Nephron progenitor cell (in vitro differentiated cells): ENCODE results near the gene NOL7.

ENCODE experiments used
- DNase-seq: peaks from one replicate; pipeline ENCODE4 v3.0.0; 2021
- H3K27ac Mint-ChIP-seq: 2 replicates; pipeline ENCODE4 v1.8.0; 2021; ENCODE audit warnings: mild to moderate bottlenecking, moderate library complexity, mixed read lengths
- H3K27me3 Mint-ChIP-seq: 2 replicates; pipeline ENCODE4 v1.8.0; 2021; ENCODE audit warnings: mild to moderate bottlenecking, low read depth, mixed read lengths; ENCODE audit not compliant: poor library complexity
- H3K36me3 Mint-ChIP-seq: 2 replicates; pipeline ENCODE4 v1.8.0; 2021; ENCODE audit warnings: low read depth, mixed read lengths
- H3K4me1 Mint-ChIP-seq: 2 replicates; pipeline ENCODE4 v1.8.0; 2021; ENCODE audit warnings: mixed read lengths
- H3K4me3 Mint-ChIP-seq: 2 replicates; pipeline ENCODE4 v1.8.0; 2021; ENCODE audit warnings: mild to moderate bottlenecking, moderate library complexity, mixed read lengths
- H3K9me3 Mint-ChIP-seq: 2 replicates; pipeline ENCODE4 v1.8.0; 2021; ENCODE audit warnings: mild to moderate bottlenecking, moderate library complexity, mixed read lengths
- TF ChIP-seq, protein P1 (sequence below): fragments of 200-600 bp; sonication (generic); IDR thresholded peaks from 2 replicates; pipeline ENCODE4 v1.5.0; 2021; ENCODE audit warnings: antibody characterized with exemption

NOL7 gene

DNA sequence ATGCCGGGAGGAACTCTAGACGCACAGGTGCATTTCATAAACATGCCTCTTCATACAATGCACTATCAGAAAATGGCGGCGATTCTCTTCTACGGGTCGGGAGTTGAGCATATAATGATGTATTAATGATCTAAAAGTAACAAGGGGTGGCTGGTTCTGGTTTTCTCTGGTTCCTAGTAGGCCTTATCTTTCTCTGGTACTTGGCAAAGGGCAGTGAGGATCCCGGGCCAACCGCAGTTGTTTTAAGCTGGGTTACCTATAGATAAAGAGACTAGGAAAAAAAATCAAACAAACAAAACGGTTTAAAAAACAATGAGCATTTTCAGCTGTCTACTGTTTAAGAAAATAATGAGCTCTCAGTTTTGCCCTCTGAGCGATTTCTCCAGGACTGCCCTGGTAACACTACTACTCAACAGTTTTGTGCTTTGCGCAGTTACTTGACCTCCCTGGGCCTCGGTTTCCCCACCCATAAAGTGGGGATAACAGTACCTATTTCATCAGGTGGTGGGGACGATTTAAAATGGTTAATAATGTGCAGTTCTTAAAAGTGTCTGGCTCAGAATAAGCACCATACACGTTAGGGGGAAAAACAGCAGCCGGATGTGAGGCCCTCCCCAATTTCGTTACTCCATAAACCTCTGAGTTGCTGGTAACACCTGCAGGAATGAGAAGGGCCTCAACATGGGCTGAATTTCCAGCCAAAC lies 42.0 kb upstream of the NOL7 start:
- peaks cover 35% of the 10 kb centered on the region for H3K4me1 Mint-ChIP-seq
- peak overlapping the region; percentile 93 for H3K4me3 Mint-ChIP-seq
- DNase-seq = no peak
- peaks cover 22% of the 10 kb centered on the region for H3K9me3 Mint-ChIP-seq
- TF ChIP-seq, protein P1, sequence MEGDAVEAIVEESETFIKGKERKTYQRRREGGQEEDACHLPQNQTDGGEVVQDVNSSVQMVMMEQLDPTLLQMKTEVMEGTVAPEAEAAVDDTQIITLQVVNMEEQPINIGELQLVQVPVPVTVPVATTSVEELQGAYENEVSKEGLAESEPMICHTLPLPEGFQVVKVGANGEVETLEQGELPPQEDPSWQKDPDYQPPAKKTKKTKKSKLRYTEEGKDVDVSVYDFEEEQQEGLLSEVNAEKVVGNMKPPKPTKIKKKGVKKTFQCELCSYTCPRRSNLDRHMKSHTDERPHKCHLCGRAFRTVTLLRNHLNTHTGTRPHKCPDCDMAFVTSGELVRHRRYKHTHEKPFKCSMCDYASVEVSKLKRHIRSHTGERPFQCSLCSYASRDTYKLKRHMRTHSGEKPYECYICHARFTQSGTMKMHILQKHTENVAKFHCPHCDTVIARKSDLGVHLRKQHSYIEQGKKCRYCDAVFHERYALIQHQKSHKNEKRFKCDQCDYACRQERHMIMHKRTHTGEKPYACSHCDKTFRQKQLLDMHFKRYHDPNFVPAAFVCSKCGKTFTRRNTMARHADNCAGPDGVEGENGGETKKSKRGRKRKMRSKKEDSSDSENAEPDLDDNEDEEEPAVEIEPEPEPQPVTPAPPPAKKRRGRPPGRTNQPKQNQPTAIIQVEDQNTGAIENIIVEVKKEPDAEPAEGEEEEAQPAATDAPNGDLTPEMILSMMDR = no peak
- H3K27me3 Mint-ChIP-seq = peaks cover 8% of the 10 kb centered on the region
- H3K27ac Mint-ChIP-seq = peak overlapping the region; percentile 92
- H3K36me3 Mint-ChIP-seq = peaks cover 21% of the 10 kb centered on the region

DNA sequence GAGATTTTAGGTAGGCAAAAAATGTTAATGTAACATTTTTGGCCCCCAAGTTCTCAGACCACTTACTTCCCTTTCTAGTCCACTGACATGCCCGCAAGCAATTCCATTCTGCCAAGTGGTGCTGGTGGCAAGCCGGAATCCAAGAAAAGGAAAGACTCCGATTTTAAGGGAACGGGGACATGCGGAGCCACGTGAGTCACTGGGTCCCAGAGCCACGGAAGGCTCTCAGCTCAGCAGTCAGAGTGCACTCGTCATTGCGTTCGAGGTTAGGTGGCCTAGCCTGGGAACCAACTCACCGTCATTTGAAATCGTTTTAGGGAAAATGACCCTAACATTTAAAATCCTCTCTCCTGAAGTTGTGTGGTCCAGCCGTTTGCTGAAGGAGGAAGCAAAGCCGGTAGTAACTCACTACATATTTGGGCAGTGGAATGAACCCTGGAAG lies 41.4 kb upstream of the NOL7 start:
- H3K36me3 Mint-ChIP-seq = peaks cover 22% of the 10 kb centered on the region
- H3K4me1 Mint-ChIP-seq = peaks cover 35% of the 10 kb centered on the region
- peaks cover 8% of the 10 kb centered on the region for H3K27me3 Mint-ChIP-seq
- DNase-seq = peak; percentile 20
- H3K4me3 Mint-ChIP-seq = peak overlapping the region; percentile 93
- TF ChIP-seq, protein P1 = no peak
- H3K9me3 Mint-ChIP-seq = peaks cover 24% of the 10 kb centered on the region
- peak overlapping the region; percentile 92 for H3K27ac Mint-ChIP-seq

DNA sequence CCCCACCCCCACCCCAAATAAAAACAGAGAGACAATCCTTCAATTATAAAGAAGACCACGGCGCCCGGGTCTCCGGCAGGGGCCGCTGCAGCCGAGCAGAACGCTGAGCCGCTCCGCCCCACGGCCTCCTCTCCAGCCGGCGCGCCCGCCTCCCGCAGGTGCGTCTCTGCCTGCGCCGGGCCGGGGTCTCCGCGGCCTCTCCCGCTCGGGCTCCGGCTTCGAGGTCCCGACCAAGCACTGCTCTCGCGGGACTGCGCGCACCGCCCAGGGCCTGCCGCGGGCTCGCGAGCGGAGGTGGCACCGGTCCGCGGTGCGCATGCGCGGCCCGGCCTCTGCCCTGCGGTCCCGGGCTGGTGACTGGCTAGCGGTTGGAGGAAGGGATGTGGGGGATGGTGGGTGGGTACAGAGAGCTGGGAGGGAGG lies 41.0 kb upstream of the NOL7 start:
- Mint-ChIP-seq H3K4me1 (peaks cover 35% of the 10 kb centered on the region), H3K36me3 (peaks cover 22% of the 10 kb centered on the region), H3K4me3 (peak overlapping the region; percentile 93), H3K27me3 (peaks cover 8% of the 10 kb centered on the region), H3K9me3 (peaks cover 24% of the 10 kb centered on the region), H3K27ac (peak overlapping the region; percentile 100)
- peak; percentile 92 for DNase-seq
- TF ChIP-seq, protein P1 = peak; percentile 46

DNA sequence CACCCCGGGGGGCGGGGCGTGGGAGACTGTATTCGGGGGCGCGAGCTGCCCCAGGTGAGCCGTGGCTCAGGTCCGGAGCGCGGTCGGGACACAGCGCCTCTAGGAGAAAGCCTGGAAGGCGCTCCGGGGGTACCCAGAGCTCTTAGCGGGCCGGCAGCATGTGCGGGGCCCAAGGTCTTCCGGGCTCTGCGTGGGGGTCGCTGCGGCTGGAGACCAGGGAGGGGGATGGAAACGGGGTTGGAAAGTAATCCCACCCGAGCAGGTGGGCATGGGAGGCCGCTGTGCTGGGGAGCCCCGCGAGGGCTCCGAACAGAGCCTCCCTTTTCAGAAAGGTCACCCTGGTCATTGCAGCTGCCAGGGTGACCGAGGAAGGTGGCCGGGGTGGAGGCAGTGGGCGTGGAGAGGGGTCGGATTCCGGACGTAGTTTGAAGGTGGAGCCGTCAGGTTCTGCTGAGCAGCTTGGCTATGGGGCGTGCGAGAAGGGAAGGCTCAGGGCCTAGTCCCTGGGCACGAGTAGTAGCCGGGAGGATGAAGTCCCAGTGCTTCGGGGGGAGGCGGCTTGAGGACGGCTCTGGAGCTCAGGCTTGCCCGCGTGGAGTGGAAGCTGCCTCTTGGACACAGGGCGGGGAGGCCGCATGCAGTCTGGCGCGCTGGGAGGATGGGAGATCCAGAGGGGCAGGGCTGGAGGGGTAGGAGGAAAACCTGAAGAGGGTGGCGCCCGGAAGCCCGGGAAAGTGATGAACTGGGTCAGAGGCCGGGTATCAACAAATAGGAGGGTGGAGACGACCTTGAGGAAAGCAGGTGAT lies 40.4 kb upstream of the NOL7 start, which contains the start of gene SIRT5:
TSS of gene SIRT5 (plus strand) at position 31 of the 806 bp plus-strand sequence. CDS start 9,510 bp downstream, outside the sequence.
- peak; percentile 80 for DNase-seq
- TF ChIP-seq, protein P1 = no peak
- peaks cover 35% of the 10 kb centered on the region for H3K4me1 Mint-ChIP-seq
- peaks cover 24% of the 10 kb centered on the region for H3K36me3 Mint-ChIP-seq
- peak within 1 kb of the TSS; percentile 93 for H3K4me3 Mint-ChIP-seq
- peaks cover 24% of the 10 kb centered on the region for H3K9me3 Mint-ChIP-seq
- H3K27ac Mint-ChIP-seq = peak within 1 kb of the TSS; percentile 100
- peaks cover 8% of the 10 kb centered on the region for H3K27me3 Mint-ChIP-seq

DNA sequence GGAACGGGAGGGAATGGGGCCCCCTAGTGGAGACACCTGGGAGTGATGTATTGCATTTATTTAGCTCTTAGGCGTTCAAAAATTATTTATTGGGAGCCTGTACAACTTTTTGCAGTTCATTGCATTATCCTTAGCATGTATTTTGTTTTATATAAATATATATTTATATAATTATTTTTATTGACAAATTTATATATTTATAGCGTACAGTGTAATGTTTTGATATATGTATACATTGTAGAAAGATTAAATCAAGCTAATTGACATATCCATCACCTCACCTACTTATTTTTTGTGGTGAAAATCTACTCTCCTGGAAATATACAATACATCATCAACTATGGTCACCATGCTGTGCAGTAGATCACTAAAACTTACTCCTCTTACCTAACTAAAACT lies 39.8 kb upstream of the NOL7 start:
- Mint-ChIP-seq H3K4me3 (peak overlapping the region; percentile 93), H3K36me3 (peaks cover 30% of the 10 kb centered on the region), H3K9me3 (peaks cover 24% of the 10 kb centered on the region), H3K27me3 (peaks cover 8% of the 10 kb centered on the region), H3K4me1 (peaks cover 35% of the 10 kb centered on the region), H3K27ac (peak overlapping the region; percentile 100)
- no peak for DNase-seq
- TF ChIP-seq, protein P1 = peak; percentile 89
